Measurements from ENCODE around the gene BNIP2. TPM values are rescaled to one million over a fixed set of nuclear protein-coding genes. Genes with fewer than 3 reads are reported as not detected.
"Not testable (repeated sequence)": the region's sequence is repeated elsewhere in the genome, so short reads cannot be mapped to it uniquely, and the experiment has no call there.

The BNIP2 gene
- total RNA-seq, 2 experiments from 2014 or later, result 65.3 to 108 TPM

- no peak overlapping the region for H3K4me2 ChIP-seq (ENCODE audit: low read length)
- no peak for DNase-seq (ENCODE audit: low spot score)
- no peak overlapping the region for H3K27ac ChIP-seq (ENCODE audit: low read depth, low read length, poor library complexity, severe bottlenecking)
- no peaks in the 10 kb centered on the region; the same call in 1 of the 2 replicates for H3K79me2 ChIP-seq (ENCODE audit: insufficient read depth, low read depth, low read length)
- POLR2A ChIA-PET, result interaction anchor here (1.3 kb wide), 1 partner anchor 14 kb away, joined by 3 read pairs; no protein-coding TSS in a partner anchor
- H3K9me2 ChIP-seq (ENCODE audit: insufficient read depth, low read length), result no peaks in the 10 kb centered on the region
- TF ChIP-seq CTCF (conservative IDR thresholded peaks at IDR 0.05; ENCODE audit: low read length), result no peak
- no peak for TF ChIP-seq EZH2phosphoT487 (IDR thresholded peaks at IDR 0.05; ENCODE audit: borderline replicate concordance, low read depth, low read length)
- H4K20me1 ChIP-seq (ENCODE audit: insufficient read depth, low read length), result no peaks in the 10 kb centered on the region
- H3K36me3 ChIP-seq (ENCODE audit: insufficient read depth, low read length), result peaks cover 88% of the 10 kb centered on the region
- no peaks in the 10 kb centered on the region for H3K4me1 ChIP-seq (ENCODE audit: insufficient read depth, low read length, poor library complexity, severe bottlenecking)
- no peak overlapping the region for H2AFZ ChIP-seq (ENCODE audit: low read length)
- CTCF ChIA-PET (ENCODE audit: unreplicated experiment), result no interaction called here
- H3K4me3 ChIP-seq (ENCODE audit: low read depth, low read length, poor library complexity, severe bottlenecking), result no peak overlapping the region
- intact Hi-C loops (cut with micrococcal nuclease; ENCODE audit: unreplicated experiment), result no loop called here
- BruUV-seq (replicated peaks), result no TSS peak
- no peaks in the 10 kb centered on the region for H3K9me3 ChIP-seq (ENCODE audit: low read length)
Observed at GRCh38 chr15:59646277-59646676, 42.8 kb downstream of the BNIP2 start.

GRCh38 chr15:59645812-59646211 is 43.3 kb downstream of the BNIP2 start:
- POLR2A ChIA-PET, result interaction anchor here (1.3 kb wide), 1 partner anchor 14 kb away, joined by 3 read pairs; no protein-coding TSS in a partner anchor
- peaks cover 88% of the 10 kb centered on the region for H3K36me3 ChIP-seq (ENCODE audit: insufficient read depth, low read length)
- H3K9me2 ChIP-seq (ENCODE audit: insufficient read depth, low read length); H3K4me3 ChIP-seq (ENCODE audit: low read depth, low read length, poor library complexity, severe bottlenecking); BruUV-seq (replicated peaks); H4K20me1 ChIP-seq (ENCODE audit: insufficient read depth, low read length); H3K9me3 ChIP-seq (ENCODE audit: low read length); H3K4me2 ChIP-seq (ENCODE audit: low read length); DNase-seq (ENCODE audit: low spot score); H2AFZ ChIP-seq (ENCODE audit: low read length); H3K27ac ChIP-seq (ENCODE audit: low read depth, low read length, poor library complexity, severe bottlenecking); H3K4me1 ChIP-seq (ENCODE audit: insufficient read depth, low read length, poor library complexity, severe bottlenecking); H3K79me2 ChIP-seq (ENCODE audit: insufficient read depth, low read depth, low read length); intact Hi-C loops (cut with micrococcal nuclease; ENCODE audit: unreplicated experiment); CTCF ChIA-PET (ENCODE audit: unreplicated experiment): not testable (repeated sequence)

GRCh38 chr15:59644756-59645155 is 44.4 kb downstream of the BNIP2 start:
- DNase-seq (ENCODE audit: low spot score), result no peak
- no TSS peak for BruUV-seq (replicated peaks)
- Histone ChIP-seq H3K79me2 (ENCODE audit: insufficient read depth, low read depth, low read length) (no peaks in the 10 kb centered on the region; the same call in 1 of the 2 replicates), H2AFZ (ENCODE audit: low read length) (no peak overlapping the region), H3K9me2 (ENCODE audit: insufficient read depth, low read length) (no peaks in the 10 kb centered on the region), H3K4me2 (ENCODE audit: low read length) (no peak overlapping the region), H4K20me1 (ENCODE audit: insufficient read depth, low read length) (no peaks in the 10 kb centered on the region), H3K36me3 (ENCODE audit: insufficient read depth, low read length) (peaks cover 88% of the 10 kb centered on the region), H3K27ac (ENCODE audit: low read depth, low read length, poor library complexity, severe bottlenecking) (no peak overlapping the region), H3K4me1 (ENCODE audit: insufficient read depth, low read length, poor library complexity, severe bottlenecking) (no peaks in the 10 kb centered on the region), H3K4me3 (ENCODE audit: low read depth, low read length, poor library complexity, severe bottlenecking) (no peak overlapping the region), H3K9me3 (ENCODE audit: low read length) (no peaks in the 10 kb centered on the region)
- CTCF ChIA-PET (ENCODE audit: unreplicated experiment), result no interaction called here
- intact Hi-C loops (cut with micrococcal nuclease; ENCODE audit: unreplicated experiment), result no loop called here
- POLR2A ChIA-PET, result interaction anchor here (1.0 to 1.5 kb wide), 3 partner anchors 8 to 13 kb away, joined by 3 to 5 read pairs (median 4); no protein-coding TSS in a partner anchor
- TF ChIP-seq EZH2phosphoT487 (IDR thresholded peaks at IDR 0.05; ENCODE audit: borderline replicate concordance, low read depth, low read length), result no peak
- TF ChIP-seq CTCF (conservative IDR thresholded peaks at IDR 0.05; ENCODE audit: low read length), result no peak
